GM12878 (cell line): ENCODE measurements around the gene FAAP24. TPM values are rescaled to one million over a fixed set of nuclear protein-coding genes. Genes with fewer than 3 reads are reported as not detected.

ENCODE experiments used
- ATAC-seq: fragments of 200-7000 bp; cut with Tn5 transposase; 3 replicates; pipeline ENCODE4 v1.9.1; 2020; ENCODE audit warnings: mild to moderate bottlenecking, moderate library complexity
- BruUV-seq: library from RNA; stranded (reverse); fragments of 400-500 nt; replicated peaks from 2 replicates; lab custom pipeline; 2021; lab: Mats Ljungman, UMichigan
- CTCF ChIA-PET: fragments of 300-600 bp; sonication (Branson Sonifier 250); formaldehyde crosslinking; extraction: SDS; loops from one replicate; lab custom pipeline; 2021; ENCODE audit warnings: inconsistent platforms; lab: Yijun Ruan, JAX
- POLR2A ChIA-PET: fragments of 350-600 bp; formaldehyde crosslinking; extraction: SDS; loops from one replicate; lab custom pipeline; 2021; ENCODE audit warnings: inconsistent platforms; lab: Charles Lee
- RAD21 ChIA-PET: fragments of 300-600 bp; sonication (Branson Sonifier 250); formaldehyde crosslinking; loops from one replicate; lab custom pipeline; 2023; ENCODE audit warnings: antibody characterized with exemption; ENCODE audit not compliant: unreplicated experiment; lab: Charles Lee
- SMC1A ChIA-PET: fragments of 300-600 bp; sonication (Branson Sonifier 250); formaldehyde crosslinking; loops from one replicate; lab custom pipeline; 2023; ENCODE audit not compliant: unreplicated experiment, uncharacterized antibody; lab: Charles Lee
- DNase-seq: peaks from one replicate; pipeline ENCODE4 v3.0.0-alpha.2; 2011; ENCODE audit warnings: low read depth, low spot score
- FAIRE-seq: peaks from 3 replicates; lab custom pipeline; 2011; peaks lifted over from hg19 to GRCh38; lab: Jason Lieb, UNC
- H2AFZ ChIP-seq: 2 replicates; pipeline ENCODE4 v1.6.0; 2011; ENCODE audit warnings: low read depth, low read length, control low read depth; ENCODE audit not compliant: control insufficient read depth
- H3K27ac ChIP-seq: 2 replicates; pipeline ENCODE4 v1.5.1; 2011; ENCODE audit warnings: control low read depth; ENCODE audit not compliant: control insufficient read depth, insufficient read depth
- H3K27me3 ChIP-seq, 2 experiments: replicated peaks in 1 of 2; 2 replicates each; pipeline versions ENCODE4 v1.6.0 to v1.6.1; 2011; ENCODE audit warnings: low read length in 1 of 2; ENCODE audit not compliant: control insufficient read depth in 2 of 2, insufficient read depth in 2 of 2
- H3K36me3 ChIP-seq, 2 experiments: 2 replicates each; pipeline ENCODE4 v1.5.1; 2011; ENCODE audit warnings: low read length in 1 of 2; ENCODE audit not compliant: control insufficient read depth in 2 of 2, insufficient read depth in 2 of 2
- H3K4me1 ChIP-seq: 2 replicates; pipeline ENCODE4 v1.6.1; 2011; ENCODE audit warnings: mild to moderate bottlenecking, low read length, moderate library complexity, mixed read lengths; ENCODE audit not compliant: control insufficient read depth, insufficient read depth
- H3K4me2 ChIP-seq: 2 replicates; pipeline ENCODE4 v1.6.0; 2011; ENCODE audit warnings: control low read depth; ENCODE audit not compliant: control insufficient read depth, insufficient read depth
- H3K4me3 ChIP-seq: fragments of 200-600 bp; sonication (generic); 2 replicates; pipeline ENCODE4 v1.5.1; 2016
- H3K79me2 ChIP-seq: 2 replicates; pipeline ENCODE4 v1.6.0; 2011; ENCODE audit warnings: low read length; ENCODE audit not compliant: control insufficient read depth, insufficient read depth
- H3K9ac ChIP-seq: 2 replicates; pipeline ENCODE4 v1.8.0; 2011; ENCODE audit warnings: low read length, control low read depth, mixed read lengths; ENCODE audit not compliant: control insufficient read depth, insufficient read depth
- H3K9me3 ChIP-seq: replicated peaks from 3 replicates; pipeline ENCODE4 v1.5.1; 2011; ENCODE audit warnings: mild to moderate bottlenecking, low read length; ENCODE audit not compliant: control insufficient read depth, insufficient read depth
- H4K20me1 ChIP-seq: 2 replicates; pipeline ENCODE4 v1.6.0; 2011; ENCODE audit not compliant: control insufficient read depth, insufficient read depth
- ASH2L ChIP-seq: fragments of 300-600, 200-600 bp; sonication (generic); IDR thresholded peaks from 2 replicates; pipeline ENCODE4 v1.6.1; 2017; ENCODE audit warnings: low read depth, mild to moderate bottlenecking, borderline replicate concordance
- BCL11A ChIP-seq: IDR thresholded peaks from 2 replicates; pipeline ENCODE4 v1.6.1; 2011; ENCODE audit warnings: low read depth, low read length
- CHD2 ChIP-seq: IDR thresholded peaks from 2 replicates; pipeline ENCODE4 v1.6.1; 2011; ENCODE audit warnings: low read depth, low read length, improper control_type of control experiment, borderline replicate concordance
- IKZF1 ChIP-seq: fragments of 450-650 bp; conservative IDR thresholded peaks from 2 replicates; pipeline ENCODE4 v1.6.1; 2017; ENCODE audit warnings: antibody characterized with exemption, mild to moderate bottlenecking
- POLR2AphosphoS5 ChIP-seq: IDR thresholded peaks from 2 replicates; pipeline ENCODE4 v1.6.1; 2011; ENCODE audit warnings: mild to moderate bottlenecking, low read length, inconsistent platforms
- RELA ChIP-seq: fragments of 450-650 bp; IDR thresholded peaks from 2 replicates; pipeline ENCODE4 v1.8.0; 2014; ENCODE audit warnings: borderline replicate concordance; ENCODE audit not compliant: partially characterized antibody
- SREBF2 ChIP-seq: IDR thresholded peaks from 2 replicates; pipeline ENCODE4 v1.6.1; 2012; ENCODE audit warnings: mild to moderate bottlenecking, low read length
- SUPT20H ChIP-seq: IDR thresholded peaks from 2 replicates; pipeline ENCODE4 v1.6.1; 2011; ENCODE audit warnings: low read depth, mild to moderate bottlenecking, low read length, moderate library complexity, borderline replicate concordance; ENCODE audit not compliant: control insufficient read depth
- ZSCAN29 ChIP-seq: fragments of 450-650 bp; IDR thresholded peaks from 2 replicates; pipeline ENCODE4 v1.6.1; 2017; ENCODE audit warnings: mild to moderate bottlenecking, moderate library complexity
- WGBS: methylation state at CpG from one replicate; pipeline ENCODE4 v1.1.6; 2016; ENCODE audit warnings: low lambda C conversion rate; ENCODE audit not compliant: insufficient replicate concordance, insufficient coverage; ENCODE audit errors: missing lambda C conversion rate; 5-methylcytosine and 5-hydroxymethylcytosine counted together
- in situ Hi-C: fragments of 300-500 bp; cut with MboI; formaldehyde crosslinking; loops from 9 replicates; pipeline ENCODE4 v1.14.3; 2018; ENCODE audit warnings: mixed read lengths
- intact Hi-C: fragments of 100-400 bp; cut with micrococcal nuclease; formaldehyde crosslinking; loops from one replicate; pipeline ENCODE4 v1.14.2; 2022; ENCODE audit not compliant: unreplicated experiment
- polyA plus RNA-seq, 11 experiments: library from polyadenylated mRNA; depleted of rRNA in 4 of 11; unstranded in 6 of 11; stranded (reverse) in 5 of 11; fragments of >200 nt; fragmentation: Nextera tagmentation in 4 of 11; fragmentation: Illumina TruSeq in 1 of 11; extraction: Ambion mirVana in 4 of 11; extraction: Trizol in 1 of 11; gene quantifications; 1 replicate in 1 of 11; 2 replicates in 10 of 11; pipeline versions ENCODE4 v1.2.1 to v1.2.3, GENCODE V29; 2011 to 2016; ENCODE audit warnings: inconsistent platforms in 2 of 11, missing spikeins in 2 of 11, low read depth in 1 of 11
- total RNA-seq, 4 experiments: library from RNA; depleted of rRNA in 3 of 4; stranded (reverse); fragments of >200 nt in 3 of 4; fragmentation: Illumina TruSeq in 1 of 4; extraction: Trizol in 1 of 4; gene quantifications; 2 replicates each; pipeline versions ENCODE4 v1.2.1 to v1.2.3, GENCODE V29; 2013 to 2021
- TF ChIP-seq, protein P1 (sequence below): fragments of 450-650 bp; IDR thresholded peaks from 2 replicates; pipeline ENCODE4 v1.6.1; 2016; ENCODE audit warnings: mild to moderate bottlenecking
- TF ChIP-seq, protein P2 (sequence below): fragments of 450-650 bp; formaldehyde crosslinking; IDR thresholded peaks from 2 replicates; pipeline ENCODE4 v1.4.0; 2020; ENCODE audit warnings: mild to moderate bottlenecking, moderate library complexity

FAAP24 gene
- total and polyA plus RNA-seq, 10 of the 15 experiments (the other 5 are each of a cell fraction or from before 2014, with no cell fraction given) = 6.4 to 17.4 (median 9.9) TPM

GRCh38 chr19:32998722-32999121, 26.7 kb downstream of the FAAP24 start:
- ChIA-PET SMC1A (no interaction called here), RAD21 (no interaction called here), CTCF (no interaction called here), POLR2A (no interaction called here)
- intact Hi-C loops = no loop called here
- Histone ChIP-seq H3K4me3 (no peak overlapping the region), H3K9ac (no peak overlapping the region), H4K20me1 (no peaks in the 10 kb centered on the region), H3K4me1 (no peaks in the 10 kb centered on the region), H3K79me2 (no peaks in the 10 kb centered on the region), H3K27ac (no peak overlapping the region), H3K9me3 (no peaks in the 10 kb centered on the region), H3K27me3 (no peaks in the 10 kb centered on the region), H3K36me3 (no peaks in the 10 kb centered on the region; a peak in 2 of 4 replicates), H3K4me2 (no peak overlapping the region), H2AFZ (no peak overlapping the region)
- in situ Hi-C loops = no loop called here
- TF ChIP-seq, protein P1, sequence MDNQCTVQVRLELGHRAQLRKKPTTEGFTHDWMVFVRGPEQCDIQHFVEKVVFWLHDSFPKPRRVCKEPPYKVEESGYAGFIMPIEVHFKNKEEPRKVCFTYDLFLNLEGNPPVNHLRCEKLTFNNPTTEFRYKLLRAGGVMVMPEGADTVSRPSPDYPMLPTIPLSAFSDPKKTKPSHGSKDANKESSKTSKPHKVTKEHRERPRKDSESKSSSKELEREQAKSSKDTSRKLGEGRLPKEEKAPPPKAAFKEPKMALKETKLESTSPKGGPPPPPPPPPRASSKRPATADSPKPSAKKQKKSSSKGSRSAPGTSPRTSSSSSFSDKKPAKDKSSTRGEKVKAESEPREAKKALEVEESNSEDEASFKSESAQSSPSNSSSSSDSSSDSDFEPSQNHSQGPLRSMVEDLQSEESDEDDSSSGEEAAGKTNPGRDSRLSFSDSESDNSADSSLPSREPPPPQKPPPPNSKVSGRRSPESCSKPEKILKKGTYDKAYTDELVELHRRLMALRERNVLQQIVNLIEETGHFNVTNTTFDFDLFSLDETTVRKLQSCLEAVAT = no peak
- TF ChIP-seq RELA = no peak
- no peak for TF ChIP-seq SREBF2
- TF ChIP-seq CHD2 = no peak
- no peak for TF ChIP-seq BCL11A
- no peak for TF ChIP-seq POLR2AphosphoS5
- no peak for TF ChIP-seq SUPT20H
- TF ChIP-seq ZSCAN29 = no peak
- TF ChIP-seq ASH2L = no peak
- no peak for TF ChIP-seq IKZF1
- TF ChIP-seq, protein P2, sequence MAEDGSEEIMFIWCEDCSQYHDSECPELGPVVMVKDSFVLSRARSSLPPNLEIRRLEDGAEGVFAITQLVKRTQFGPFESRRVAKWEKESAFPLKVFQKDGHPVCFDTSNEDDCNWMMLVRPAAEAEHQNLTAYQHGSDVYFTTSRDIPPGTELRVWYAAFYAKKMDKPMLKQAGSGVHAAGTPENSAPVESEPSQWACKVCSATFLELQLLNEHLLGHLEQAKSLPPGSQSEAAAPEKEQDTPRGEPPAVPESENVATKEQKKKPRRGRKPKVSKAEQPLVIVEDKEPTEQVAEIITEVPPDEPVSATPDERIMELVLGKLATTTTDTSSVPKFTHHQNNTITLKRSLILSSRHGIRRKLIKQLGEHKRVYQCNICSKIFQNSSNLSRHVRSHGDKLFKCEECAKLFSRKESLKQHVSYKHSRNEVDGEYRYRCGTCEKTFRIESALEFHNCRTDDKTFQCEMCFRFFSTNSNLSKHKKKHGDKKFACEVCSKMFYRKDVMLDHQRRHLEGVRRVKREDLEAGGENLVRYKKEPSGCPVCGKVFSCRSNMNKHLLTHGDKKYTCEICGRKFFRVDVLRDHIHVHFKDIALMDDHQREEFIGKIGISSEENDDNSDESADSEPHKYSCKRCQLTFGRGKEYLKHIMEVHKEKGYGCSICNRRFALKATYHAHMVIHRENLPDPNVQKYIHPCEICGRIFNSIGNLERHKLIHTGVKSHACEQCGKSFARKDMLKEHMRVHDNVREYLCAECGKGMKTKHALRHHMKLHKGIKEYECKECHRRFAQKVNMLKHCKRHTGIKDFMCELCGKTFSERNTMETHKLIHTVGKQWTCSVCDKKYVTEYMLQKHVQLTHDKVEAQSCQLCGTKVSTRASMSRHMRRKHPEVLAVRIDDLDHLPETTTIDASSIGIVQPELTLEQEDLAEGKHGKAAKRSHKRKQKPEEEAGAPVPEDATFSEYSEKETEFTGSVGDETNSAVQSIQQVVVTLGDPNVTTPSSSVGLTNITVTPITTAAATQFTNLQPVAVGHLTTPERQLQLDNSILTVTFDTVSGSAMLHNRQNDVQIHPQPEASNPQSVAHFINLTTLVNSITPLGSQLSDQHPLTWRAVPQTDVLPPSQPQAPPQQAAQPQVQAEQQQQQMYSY (CRISPR knock-in tag) = no peak
- 36% methylated on average over 2 of the region's 3 CpGs for WGBS
- no peak for FAIRE-seq
- no peak for DNase-seq
- ATAC-seq = no peak
- BruUV-seq = no TSS peak
